ENCODE results near the gene NPPB. TPM values are rescaled to one million over a fixed set of nuclear protein-coding genes. Genes with fewer than 3 reads are reported as not detected.

NPPB gene
- total and polyA plus RNA-seq, 5 donors from 2014 or later: not detected

- Histone ChIP-seq H3K9me3 (ENCODE audit: control insufficient read depth in 2 of 2, low read length in 2 of 2) (no peaks in the 10 kb centered on the region), H3K27me3 (ENCODE audit: control insufficient read depth, insufficient read depth, low read length) (no peaks in the 10 kb centered on the region), H3K36me3 (ENCODE audit: control insufficient read depth, insufficient read depth, low read length) (no peaks in the 10 kb centered on the region), H3K4me1 (ENCODE audit: control insufficient read depth, insufficient read depth, low read length, poor library complexity, severe bottlenecking) (no peaks in the 10 kb centered on the region), H3K4me3 (ENCODE audit: low read depth, low read length) (no peak overlapping the region), H3K27ac (ENCODE audit: insufficient read depth, low read length, poor library complexity, severe bottlenecking) (no peak overlapping the region)
- Mint-ChIP-seq H3K4me1 (no peaks in the 10 kb centered on the region), H3K9me3 (no peaks in the 10 kb centered on the region), H3K4me3 (no peak overlapping the region), H3K27me3 (peaks cover 19% of the 10 kb centered on the region), H3K36me3 (no peaks in the 10 kb centered on the region), H3K27ac (no peak overlapping the region)
- no peak for ATAC-seq (ENCODE audit: low read depth in 2 of 2)
- DNase-seq: no peak
Measured at GRCh38 chr1:11873395-11874257, 14.9 kb upstream of the NPPB start.

DNA sequence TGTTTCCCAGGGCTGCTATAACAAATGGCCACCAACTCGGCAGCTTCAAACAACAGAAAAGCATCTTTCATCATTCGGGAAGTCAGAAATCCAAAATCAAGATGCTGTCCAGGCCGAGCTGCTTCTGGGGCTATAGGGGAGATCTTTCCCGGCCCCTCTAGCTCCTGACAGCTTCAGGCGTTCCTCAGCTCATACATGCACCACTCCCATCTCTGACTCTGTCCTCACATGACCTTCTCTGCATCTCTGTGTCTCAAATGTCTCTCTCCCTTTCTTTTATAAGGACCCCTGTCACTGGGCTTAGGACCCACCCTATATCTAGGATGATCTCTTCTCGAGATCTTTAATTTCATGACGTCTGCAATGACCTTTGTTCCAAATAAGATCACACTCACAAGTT lies 13.8 kb upstream of the NPPB start:
- Histone ChIP-seq H3K27me3 (ENCODE audit: control insufficient read depth, insufficient read depth, low read length) (no peaks in the 10 kb centered on the region), H3K27ac (ENCODE audit: insufficient read depth, low read length, poor library complexity, severe bottlenecking) (no peak overlapping the region), H3K4me1 (ENCODE audit: control insufficient read depth, insufficient read depth, low read length, poor library complexity, severe bottlenecking) (no peaks in the 10 kb centered on the region), H3K36me3 (ENCODE audit: control insufficient read depth, insufficient read depth, low read length) (no peaks in the 10 kb centered on the region), H3K4me3 (ENCODE audit: low read depth, low read length) (no peak overlapping the region), H3K9me3 (ENCODE audit: control insufficient read depth in 2 of 2, low read length in 2 of 2) (no peaks in the 10 kb centered on the region)
- H3K36me3 Mint-ChIP-seq: no peaks in the 10 kb centered on the region
- no peak overlapping the region for H3K4me3 Mint-ChIP-seq
- no peaks in the 10 kb centered on the region for H3K4me1 Mint-ChIP-seq
- DNase-seq (no peak), ATAC-seq (ENCODE audit: low read depth in 2 of 2) (no peak)
- H3K9me3 Mint-ChIP-seq: no peaks in the 10 kb centered on the region
- H3K27ac Mint-ChIP-seq: no peak overlapping the region
- peaks cover 18% of the 10 kb centered on the region for H3K27me3 Mint-ChIP-seq

DNA sequence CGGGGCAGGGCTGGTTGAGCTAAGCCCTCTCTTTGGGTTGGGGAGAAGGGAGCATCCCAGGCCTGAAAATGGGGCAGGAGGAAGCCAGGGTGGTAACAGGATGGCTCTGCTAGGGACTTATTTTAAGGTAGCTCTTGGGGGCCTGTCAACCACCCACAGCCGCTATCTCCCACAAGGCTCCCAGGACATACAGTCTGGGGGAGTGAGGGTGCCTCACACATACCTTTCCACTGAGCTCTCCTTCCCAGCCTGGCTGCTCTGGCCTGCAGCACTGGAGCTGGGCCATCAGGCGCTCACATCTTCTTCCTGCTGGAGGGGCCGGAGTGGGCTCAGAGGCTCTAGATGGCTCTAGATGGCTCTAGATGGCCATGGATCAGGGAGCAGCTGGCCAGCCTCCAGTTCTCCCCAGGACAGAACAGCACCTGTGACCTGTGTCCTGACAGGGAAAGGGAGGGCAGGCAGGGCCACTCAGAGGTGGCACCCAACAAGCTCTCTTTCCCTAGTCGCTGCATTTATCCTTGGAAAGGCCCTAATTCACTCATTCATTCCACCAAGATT lies 11.0 kb upstream of the NPPB start:
- Mint-ChIP-seq H3K27ac (no peak overlapping the region), H3K4me1 (no peaks in the 10 kb centered on the region), H3K27me3 (peaks cover 12% of the 10 kb centered on the region)

DNA sequence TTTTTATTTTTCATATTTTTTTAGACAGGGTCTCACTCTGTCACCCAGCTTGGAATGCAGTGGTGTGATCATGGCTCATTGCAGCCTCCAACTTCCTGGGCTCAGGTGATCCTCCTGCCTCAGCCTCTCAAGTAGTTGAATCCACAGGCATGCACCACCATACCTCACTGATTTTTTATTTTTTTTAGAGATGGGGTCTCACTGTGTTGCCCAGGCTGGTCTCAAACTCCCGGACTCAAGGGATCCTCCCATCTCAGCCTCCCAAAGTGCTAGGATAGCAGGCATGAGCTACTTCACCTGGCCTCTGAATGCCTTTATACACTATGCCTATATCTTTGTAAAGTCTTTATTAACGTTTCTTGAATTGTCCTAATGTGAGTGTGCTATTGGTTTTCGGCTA lies 10.4 kb upstream of the NPPB start:
- no peaks in the 10 kb centered on the region for H3K36me3 Mint-ChIP-seq
- no peaks in the 10 kb centered on the region for H3K9me3 Mint-ChIP-seq
- no peak overlapping the region for H3K4me3 Mint-ChIP-seq
- no peak overlapping the region for H3K27ac ChIP-seq (ENCODE audit: insufficient read depth, low read length, poor library complexity, severe bottlenecking)
- no peaks in the 10 kb centered on the region for H3K4me1 ChIP-seq (ENCODE audit: control insufficient read depth, insufficient read depth, low read length, poor library complexity, severe bottlenecking)
- no peak overlapping the region for H3K4me3 ChIP-seq (ENCODE audit: low read depth, low read length)
- H3K27me3 ChIP-seq (ENCODE audit: control insufficient read depth, insufficient read depth, low read length): no peaks in the 10 kb centered on the region
- H3K27me3 Mint-ChIP-seq: peaks cover 12% of the 10 kb centered on the region
- no peaks in the 10 kb centered on the region for H3K36me3 ChIP-seq (ENCODE audit: control insufficient read depth, insufficient read depth, low read length)
- DNase-seq (no peak), ATAC-seq (ENCODE audit: low read depth in 2 of 2) (no peak)
- H3K27ac Mint-ChIP-seq: no peak overlapping the region
- H3K4me1 Mint-ChIP-seq: no peaks in the 10 kb centered on the region
- no peaks in the 10 kb centered on the region for H3K9me3 ChIP-seq (ENCODE audit: control insufficient read depth in 2 of 2, low read length in 2 of 2)

More for the DNA sequence above, 11.0 kb upstream of the NPPB start:
- Mint-ChIP-seq H3K4me3 (no peak overlapping the region), H3K36me3 (no peaks in the 10 kb centered on the region), H3K9me3 (no peaks in the 10 kb centered on the region)
- no peaks in the 10 kb centered on the region for H3K4me1 ChIP-seq (ENCODE audit: control insufficient read depth, insufficient read depth, low read length, poor library complexity, severe bottlenecking)
- H3K27ac ChIP-seq (ENCODE audit: insufficient read depth, low read length, poor library complexity, severe bottlenecking): no peak overlapping the region
- H3K27me3 ChIP-seq (ENCODE audit: control insufficient read depth, insufficient read depth, low read length): no peaks in the 10 kb centered on the region
- H3K36me3 ChIP-seq (ENCODE audit: control insufficient read depth, insufficient read depth, low read length): no peaks in the 10 kb centered on the region
- DNase-seq (no peak), ATAC-seq (ENCODE audit: low read depth in 2 of 2) (no peak)
- H3K9me3 ChIP-seq (ENCODE audit: control insufficient read depth in 2 of 2, low read length in 2 of 2): no peaks in the 10 kb centered on the region
- H3K4me3 ChIP-seq (ENCODE audit: low read depth, low read length): no peak overlapping the region

GRCh38 chr1:11868331-11868980 lies 9.7 kb upstream of the NPPB start:
- peaks cover 12% of the 10 kb centered on the region for H3K27me3 Mint-ChIP-seq
- no peaks in the 10 kb centered on the region for H3K36me3 Mint-ChIP-seq
- H3K27ac Mint-ChIP-seq: no peak overlapping the region
- Histone ChIP-seq H3K9me3 (ENCODE audit: control insufficient read depth in 2 of 2, low read length in 2 of 2) (no peaks in the 10 kb centered on the region), H3K4me1 (ENCODE audit: control insufficient read depth, insufficient read depth, low read length, poor library complexity, severe bottlenecking) (no peaks in the 10 kb centered on the region), H3K36me3 (ENCODE audit: control insufficient read depth, insufficient read depth, low read length) (no peaks in the 10 kb centered on the region), H3K27me3 (ENCODE audit: control insufficient read depth, insufficient read depth, low read length) (no peaks in the 10 kb centered on the region), H3K4me3 (ENCODE audit: low read depth, low read length) (no peak overlapping the region), H3K27ac (ENCODE audit: insufficient read depth, low read length, poor library complexity, severe bottlenecking) (no peak overlapping the region)
- H3K4me1 Mint-ChIP-seq: no peaks in the 10 kb centered on the region
- no peak overlapping the region for H3K4me3 Mint-ChIP-seq
- no peak for ATAC-seq (ENCODE audit: low read depth in 2 of 2)
- H3K9me3 Mint-ChIP-seq: no peaks in the 10 kb centered on the region
- no peak for DNase-seq

DNA sequence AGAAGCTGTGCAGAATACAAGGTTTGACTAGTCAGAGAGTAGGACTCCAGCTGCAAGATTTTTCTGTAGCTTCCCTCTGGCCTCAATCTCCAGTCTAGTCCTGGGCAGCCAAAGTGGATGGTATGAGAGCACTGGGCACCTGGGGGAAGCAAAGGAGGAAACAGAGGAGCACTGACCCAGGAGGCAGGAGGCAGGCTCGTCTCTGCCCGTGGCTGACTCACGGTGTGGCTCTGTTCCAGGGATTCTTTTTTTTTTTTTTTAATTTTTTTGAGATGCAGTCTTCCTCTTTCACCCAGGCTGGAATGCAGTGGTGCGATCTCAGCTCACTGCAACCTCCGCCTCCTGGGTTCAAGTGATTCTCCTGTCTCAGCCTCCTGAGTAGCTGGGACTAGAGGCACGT lies 4.1 kb upstream of the NPPB start:
- H3K36me3 Mint-ChIP-seq: no peaks in the 10 kb centered on the region
- no peak for ATAC-seq (ENCODE audit: low read depth in 2 of 2)
- H3K4me3 ChIP-seq (ENCODE audit: low read depth, low read length): no peak overlapping the region
- H3K27me3 Mint-ChIP-seq: peaks cover 33% of the 10 kb centered on the region
- H3K27me3 ChIP-seq (ENCODE audit: control insufficient read depth, insufficient read depth, low read length): peaks cover 10% of the 10 kb centered on the region
- H3K4me1 Mint-ChIP-seq: no peaks in the 10 kb centered on the region
- H3K36me3 ChIP-seq (ENCODE audit: control insufficient read depth, insufficient read depth, low read length): no peaks in the 10 kb centered on the region
- H3K27ac Mint-ChIP-seq: no peak overlapping the region
- no peak overlapping the region for H3K4me3 Mint-ChIP-seq
- DNase-seq: no peak
- no peaks in the 10 kb centered on the region for H3K9me3 ChIP-seq (ENCODE audit: control insufficient read depth in 2 of 2, low read length in 2 of 2)
- no peaks in the 10 kb centered on the region for H3K4me1 ChIP-seq (ENCODE audit: control insufficient read depth, insufficient read depth, low read length, poor library complexity, severe bottlenecking)
- no peak overlapping the region for H3K27ac ChIP-seq (ENCODE audit: insufficient read depth, low read length, poor library complexity, severe bottlenecking)
- H3K9me3 Mint-ChIP-seq: no peaks in the 10 kb centered on the region

- H3K9me3 Mint-ChIP-seq: no peaks in the 10 kb centered on the region
- H3K4me1 ChIP-seq (ENCODE audit: control insufficient read depth, insufficient read depth, low read length, poor library complexity, severe bottlenecking): no peaks in the 10 kb centered on the region
- no peaks in the 10 kb centered on the region for H3K36me3 ChIP-seq (ENCODE audit: control insufficient read depth, insufficient read depth, low read length)
- H3K27ac Mint-ChIP-seq: no peak overlapping the region
- DNase-seq (no peak), ATAC-seq (ENCODE audit: low read depth in 2 of 2) (no peak)
- no peak overlapping the region for H3K27ac ChIP-seq (ENCODE audit: insufficient read depth, low read length, poor library complexity, severe bottlenecking)
- no peak overlapping the region for H3K4me3 ChIP-seq (ENCODE audit: low read depth, low read length)
- H3K27me3 ChIP-seq (ENCODE audit: control insufficient read depth, insufficient read depth, low read length): peaks cover 14% of the 10 kb centered on the region
- peaks cover 36% of the 10 kb centered on the region for H3K27me3 Mint-ChIP-seq
- no peak overlapping the region for H3K4me3 Mint-ChIP-seq
- no peaks in the 10 kb centered on the region for H3K9me3 ChIP-seq (ENCODE audit: control insufficient read depth in 2 of 2, low read length in 2 of 2)
- H3K4me1 Mint-ChIP-seq: no peaks in the 10 kb centered on the region
- H3K36me3 Mint-ChIP-seq: no peaks in the 10 kb centered on the region
Measured at GRCh38 chr1:11860587-11860986, 1.8 kb upstream of the NPPB start.
